ENCODE measurements around the gene MRPS30.
"Not testable (repeated sequence)": the region's sequence is repeated elsewhere in the genome, so short reads cannot be mapped to it uniquely, and the experiment has no call there.

The MRPS30 gene

GRCh38 chr5:44808435-44809214, at the start of gene MRPS30:
Gene MRPS30, plus strand, starts transcription at chr5:44808947. Its CDS starts 16 bp downstream, at chr5:44808963.
- peak; percentile 96 for DNase-seq (ENCODE audit: low read depth in 2 of 2)

GRCh38 chr5:44769200-44769876, 39.4 kb upstream of the MRPS30 start:
- no peak for DNase-seq (ENCODE audit: low read depth in 2 of 2)

GRCh38 chr5:44769877-44770209, 38.9 kb upstream of the MRPS30 start:
- DNase-seq (ENCODE audit: low read depth in 2 of 2): no peak

DNA sequence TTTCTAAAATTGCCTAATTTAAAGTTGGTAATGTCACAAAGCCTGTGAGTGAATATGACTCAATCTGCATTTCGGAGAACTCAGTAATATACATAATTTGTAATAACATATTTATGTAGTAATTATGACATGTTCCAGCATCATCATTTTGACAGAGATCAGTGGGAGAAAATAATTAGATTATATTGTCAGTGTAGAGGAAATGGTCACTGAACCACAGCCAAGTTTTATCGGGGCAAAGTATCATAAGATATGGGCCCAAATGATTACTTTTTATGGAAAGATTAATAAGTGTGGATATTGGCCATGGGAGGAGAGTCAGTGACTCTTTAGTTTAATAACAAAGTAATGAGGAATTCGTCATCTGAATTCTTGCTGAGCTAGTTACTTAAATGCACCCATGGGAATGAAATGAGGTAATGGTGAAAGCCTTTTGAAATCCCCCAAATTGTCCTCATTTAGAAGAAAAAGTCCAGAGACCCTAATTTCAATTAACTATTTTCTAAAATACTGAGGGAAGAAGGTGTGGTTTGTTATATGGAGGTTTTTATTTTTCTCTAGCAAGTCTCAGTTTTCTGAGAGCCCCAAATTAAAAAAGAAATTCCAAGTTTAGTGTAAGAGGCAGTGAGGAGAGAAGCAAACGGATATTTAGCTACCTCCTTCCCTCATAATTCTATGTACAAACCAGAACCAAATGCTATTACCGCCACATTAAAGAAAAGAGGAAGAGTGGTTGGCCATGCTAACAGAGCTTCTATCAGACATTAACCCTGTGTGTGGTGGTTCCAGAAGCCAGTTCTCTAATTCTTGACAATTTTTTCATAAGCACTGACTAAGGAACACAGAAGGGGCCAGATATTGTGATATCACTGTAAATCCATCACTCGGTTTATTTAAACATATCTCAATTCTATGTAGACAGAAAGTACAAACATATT, 37.7 kb upstream of the MRPS30 start:
- no peak for DNase-seq (ENCODE audit: low read depth in 2 of 2)

DNA sequence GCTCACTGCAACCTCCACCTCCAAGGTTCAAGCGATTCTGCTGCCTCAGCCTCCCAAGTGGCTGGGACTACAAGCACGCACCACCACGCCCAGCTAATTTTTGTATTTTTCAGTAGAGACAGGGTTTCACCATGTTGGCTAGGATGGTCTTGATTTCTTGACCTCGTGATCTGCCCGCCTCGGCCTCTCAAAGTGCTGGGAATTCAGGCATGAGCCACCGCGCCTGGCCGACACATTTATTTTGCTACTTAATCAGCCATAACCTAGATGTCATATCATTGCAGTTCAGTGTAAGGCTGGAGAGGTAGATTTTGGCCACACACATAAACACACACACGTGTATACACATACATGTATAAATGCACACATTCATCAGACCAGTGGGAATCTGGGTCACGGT, 36.4 kb upstream of the MRPS30 start:
- not testable (repeated sequence) for DNase-seq (ENCODE audit: low read depth in 2 of 2)

GRCh38 chr5:44774279-44774880, 34.4 kb upstream of the MRPS30 start:
- DNase-seq (ENCODE audit: low read depth in 2 of 2): peak; percentile 17 to 37

DNA sequence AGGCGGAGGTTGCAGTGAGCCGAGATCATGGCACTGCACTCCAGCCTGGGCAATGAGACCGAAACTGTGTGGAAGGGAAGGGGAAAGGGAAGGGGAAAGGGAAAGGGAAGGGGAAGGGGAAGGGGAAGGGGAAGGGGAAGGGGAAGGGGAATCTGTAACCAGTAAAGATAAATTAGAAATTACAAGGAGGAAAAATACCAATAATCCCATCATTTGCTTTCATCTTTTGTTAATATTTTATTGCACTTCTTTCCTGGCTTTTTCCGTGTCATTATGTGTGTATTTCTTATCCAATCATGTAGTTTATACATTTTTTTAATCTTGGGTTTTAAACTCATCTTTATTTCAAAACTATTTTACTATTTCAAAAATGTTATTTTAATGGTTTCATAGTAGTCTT, 29.6 kb upstream of the MRPS30 start:
- no peak for DNase-seq (ENCODE audit: low read depth in 2 of 2)

- no peak for DNase-seq (ENCODE audit: low read depth in 2 of 2)
Observed at GRCh38 chr5:44783634-44784315, 25.0 kb upstream of the MRPS30 start.

DNA sequence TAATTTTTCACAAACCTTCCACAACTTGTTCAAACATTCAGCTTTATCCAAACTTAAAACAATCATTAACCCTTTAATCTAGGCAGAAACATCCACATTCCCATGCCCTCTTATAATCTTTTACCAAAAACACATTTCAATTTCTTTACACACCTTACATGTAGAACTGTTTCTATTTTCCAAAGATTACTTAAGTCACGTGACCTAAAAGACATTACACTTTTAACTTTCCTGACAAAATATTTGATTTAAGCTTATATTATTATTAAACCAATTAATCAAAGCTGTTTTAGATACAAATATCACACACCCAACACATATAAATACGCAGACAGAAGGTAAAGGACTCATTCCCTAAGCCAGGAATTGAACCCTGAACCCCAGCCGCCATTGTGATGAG, 21.0 kb upstream of the MRPS30 start:
- no peak for DNase-seq (ENCODE audit: low read depth in 2 of 2)

GRCh38 chr5:44789372-44789995, 19.3 kb upstream of the MRPS30 start:
- DNase-seq (ENCODE audit: low read depth in 2 of 2): peak in 1 of 2 experiments; percentile 8

DNA sequence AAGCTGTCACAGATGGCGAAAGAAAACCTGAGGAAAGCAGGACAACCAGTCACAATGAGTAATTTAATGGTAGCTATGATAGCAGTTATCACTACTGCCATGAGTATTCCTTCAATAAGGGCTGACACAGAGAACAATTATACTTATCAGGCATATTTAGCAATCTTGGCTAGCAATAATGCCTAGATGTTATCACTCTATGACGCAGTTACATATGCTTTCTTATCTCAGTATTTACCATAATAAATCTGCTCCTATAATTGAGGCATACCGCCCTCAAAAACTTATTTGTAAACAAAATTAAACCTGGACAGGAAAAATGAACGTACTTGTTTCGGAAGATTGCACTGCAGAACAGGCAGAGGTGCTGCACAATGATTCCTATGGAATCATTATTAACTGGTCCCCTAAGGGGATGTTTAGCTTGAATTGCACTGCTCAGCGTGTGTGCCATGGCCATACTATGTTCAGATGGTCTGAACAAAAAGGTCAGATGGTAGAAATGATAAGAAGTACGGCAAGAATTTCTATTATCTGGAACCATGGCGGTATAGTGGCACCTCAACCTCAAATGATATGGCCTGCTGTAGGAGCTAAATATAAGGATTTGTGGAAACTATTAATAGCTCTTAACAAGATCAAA, 16.6 kb upstream of the MRPS30 start:
- not testable (repeated sequence) for DNase-seq (ENCODE audit: low read depth in 2 of 2)

GRCh38 chr5:44794371-44794770, 14.4 kb upstream of the MRPS30 start:
- no peak for DNase-seq (ENCODE audit: low read depth in 2 of 2)

DNA sequence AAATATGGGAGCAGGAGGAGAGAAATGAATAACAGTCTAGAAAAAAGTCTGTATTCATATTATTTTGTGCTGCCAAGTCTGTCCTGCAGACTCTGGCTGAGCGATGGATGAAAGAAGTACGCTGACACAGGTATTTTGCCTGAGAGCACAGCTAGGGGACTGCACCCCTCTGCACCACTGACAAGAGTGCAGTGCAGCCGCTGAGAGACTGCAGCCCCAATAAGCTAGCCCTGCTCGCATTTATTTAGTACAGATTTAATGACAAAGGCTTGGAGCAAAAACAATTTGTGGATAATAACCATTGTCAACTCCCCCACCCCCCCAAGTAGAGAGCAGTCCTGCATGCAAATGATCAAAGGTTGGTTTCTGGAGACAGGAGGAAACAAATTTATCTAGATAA, 13.3 kb upstream of the MRPS30 start:
- no peak for DNase-seq (ENCODE audit: low read depth in 2 of 2)

DNA sequence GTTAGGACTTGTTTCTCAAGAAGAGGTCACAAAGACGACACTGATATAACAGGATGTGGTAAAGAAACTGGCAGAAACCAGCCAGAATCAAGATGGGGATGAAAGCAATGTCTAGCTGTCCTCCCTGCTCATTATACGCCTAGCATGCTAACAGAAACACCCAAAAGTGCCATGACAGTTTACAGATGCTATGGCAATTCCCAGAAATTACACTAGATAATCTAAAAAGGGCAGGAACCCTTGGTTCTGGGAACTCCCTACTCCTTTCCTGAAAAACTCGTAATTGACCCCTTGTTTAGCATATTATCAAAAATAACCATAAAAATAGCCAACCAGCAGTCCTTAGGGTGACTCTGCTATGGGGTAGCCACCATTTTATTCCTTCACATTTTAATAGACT, 10.9 kb upstream of the MRPS30 start:
- no peak for DNase-seq (ENCODE audit: low read depth in 2 of 2)

DNA sequence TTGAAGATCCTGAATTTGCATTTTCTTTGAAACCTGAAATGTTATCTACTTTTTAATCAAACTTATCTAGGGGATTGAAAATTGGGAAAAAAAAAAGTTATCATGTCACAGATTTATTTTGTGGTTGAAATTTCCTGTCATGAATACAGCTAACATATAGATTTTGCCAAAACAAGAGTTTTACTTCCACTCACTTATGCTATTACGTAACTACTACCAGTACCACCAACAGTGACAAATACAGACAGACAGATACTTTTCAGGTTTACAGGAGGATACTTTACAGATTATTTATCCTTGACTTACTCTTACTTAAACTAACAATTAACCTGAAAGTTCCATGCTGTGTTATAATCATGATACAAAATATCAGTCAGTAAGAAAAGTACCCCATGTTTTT, 6.8 kb upstream of the MRPS30 start:
- no peak for DNase-seq (ENCODE audit: low read depth in 2 of 2)

DNA sequence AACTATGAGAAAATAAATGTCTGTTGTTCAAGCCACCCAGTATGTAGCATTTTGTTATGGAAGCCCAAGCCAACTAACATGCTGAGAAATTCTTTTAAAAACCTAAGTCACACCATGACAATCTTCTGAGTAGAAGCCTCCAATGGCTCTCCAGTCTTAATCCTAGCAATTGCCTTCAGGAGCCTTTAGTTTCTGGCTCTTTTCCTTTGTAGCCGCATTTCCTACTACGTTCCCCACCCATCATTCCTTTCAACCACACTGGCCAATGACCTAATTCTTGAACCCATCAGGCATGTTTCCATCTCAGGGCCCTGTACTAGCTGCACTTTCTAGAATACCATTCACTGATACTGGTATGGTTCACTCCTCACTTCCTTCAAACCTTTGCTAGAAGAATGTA, 2.1 kb upstream of the MRPS30 start:
- DNase-seq (ENCODE audit: low read depth in 2 of 2): no peak

GRCh38 chr5:44807269-44807668, 1.5 kb upstream of the MRPS30 start:
- no peak for DNase-seq (ENCODE audit: low read depth in 2 of 2)

DNA sequence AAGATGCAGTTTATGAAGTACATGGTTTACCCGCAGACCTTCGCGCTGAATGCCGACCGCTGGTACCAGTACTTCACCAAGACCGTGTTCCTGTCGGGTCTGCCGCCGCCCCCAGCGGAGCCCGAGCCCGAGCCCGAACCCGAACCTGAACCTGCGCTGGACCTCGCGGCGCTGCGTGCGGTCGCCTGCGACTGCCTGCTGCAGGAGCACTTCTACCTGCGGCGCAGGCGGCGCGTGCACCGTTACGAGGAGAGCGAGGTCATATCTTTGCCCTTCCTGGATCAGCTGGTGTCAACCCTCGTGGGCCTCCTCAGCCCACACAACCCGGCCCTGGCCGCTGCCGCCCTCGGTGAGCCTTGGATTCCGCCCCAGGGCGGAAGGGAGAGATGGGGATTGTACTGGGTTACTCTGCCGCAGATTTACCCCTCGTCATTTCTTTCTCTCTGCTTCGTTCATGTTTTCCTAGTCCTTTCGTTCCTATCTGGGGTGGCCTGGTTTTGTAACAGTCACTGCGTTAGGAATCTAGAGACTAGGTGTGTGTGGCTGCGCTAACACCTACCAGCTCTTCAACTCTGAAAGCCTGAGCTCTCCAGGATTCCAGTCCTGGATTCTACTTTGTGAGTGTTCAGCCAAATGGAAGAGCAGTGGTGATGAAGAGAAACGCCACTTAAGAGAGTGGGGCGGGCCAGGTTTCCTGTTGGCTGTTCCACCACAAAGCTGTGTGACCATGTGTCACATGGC, 638 bp downstream of the MRPS30 start:
- peak in 1 of 2 experiments; percentile 3 for DNase-seq (ENCODE audit: low read depth in 2 of 2)

DNA sequence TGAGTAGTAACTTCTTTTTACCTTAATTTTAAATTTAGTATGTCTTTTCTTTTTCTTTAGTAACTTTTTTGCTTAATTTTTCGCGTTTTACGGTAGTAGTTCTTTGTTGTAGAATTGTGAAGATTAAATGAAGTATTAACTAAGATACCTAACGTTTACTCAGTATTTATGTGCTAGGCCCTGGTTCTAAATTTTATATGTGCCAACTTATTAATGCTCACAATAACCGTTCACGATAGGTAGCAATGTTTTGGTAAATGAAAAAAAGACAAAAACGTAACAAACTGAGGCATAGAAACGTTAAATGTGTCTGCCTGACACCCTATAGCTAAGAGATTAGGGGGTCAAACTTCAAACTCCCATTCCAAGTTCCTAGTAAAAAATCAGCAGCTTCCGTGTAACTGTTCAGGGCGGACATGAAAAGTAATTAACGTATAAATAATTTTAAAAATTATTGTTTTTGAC, 1.2 kb downstream of the MRPS30 start:
- DNase-seq (ENCODE audit: low read depth in 2 of 2): no peak

DNA sequence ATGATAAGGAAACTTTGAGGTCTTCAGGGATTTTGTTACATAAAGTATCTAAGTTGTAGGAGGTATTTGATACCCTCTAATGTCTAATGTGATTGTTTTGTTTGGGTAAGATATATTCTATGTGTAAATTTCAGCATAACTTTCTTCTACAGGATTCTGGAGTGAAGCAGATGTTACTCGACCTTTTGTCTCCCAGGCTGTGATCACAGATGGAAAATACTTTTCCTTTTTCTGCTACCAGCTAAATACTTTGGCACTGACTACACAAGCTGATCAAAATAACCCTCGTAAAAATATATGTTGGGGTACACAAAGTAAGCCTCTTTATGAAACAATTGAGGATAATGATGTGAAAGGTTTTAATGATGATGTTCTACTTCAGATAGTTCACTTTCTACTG, 6.0 kb downstream of the MRPS30 start:
- DNase-seq (ENCODE audit: low read depth in 2 of 2): no peak

Measured in fibroblast of skin of left biceps (primary cell).